ENCODE results near the gene CTIF. TPM values are rescaled to one million over a fixed set of nuclear protein-coding genes. Genes with fewer than 3 reads are reported as not detected.

Gene CTIF
- polyA plus RNA-seq, 4 donors: 8.1 to 22.6 (median 11.3) TPM

- FAIRE-seq (no peak), DNase-seq (no peak)
- Histone ChIP-seq H3K27me3 (ENCODE audit: control insufficient read depth in 3 of 3, insufficient read depth in 3 of 3, low read length in 3 of 3) (peaks cover 0 to 2% (median 0%) of the 10 kb centered on the region in 3 donors), H3K9me3 (ENCODE audit: control insufficient read depth in 2 of 2, insufficient read depth in 1 of 2, low read depth in 1 of 2, low read length in 1 of 2) (no peaks in the 10 kb centered on the region), H3K4me3 (ENCODE audit: low read depth in 1 of 3, low read length in 3 of 3) (no peak overlapping the region), H3K27ac (ENCODE audit: low read depth in 1 of 3, low read length in 2 of 3) (no peak overlapping the region), H3K4me1 (ENCODE audit: control insufficient read depth in 3 of 3, insufficient read depth in 2 of 3, low read depth in 1 of 3, low read length in 2 of 3) (peaks cover 0 to 2% (median 0%) of the 10 kb centered on the region in 3 donors), H3K36me3 (ENCODE audit: control insufficient read depth in 3 of 3, insufficient read depth in 2 of 3, low read depth in 1 of 3, low read length in 3 of 3) (peaks cover 0 to 18% (median 0%) of the 10 kb centered on the region in 3 donors)
- WGBS, 3 donors: 77 to 79% (median 79%) methylated on average over 8 of the region's 8 CpGs
Measured at GRCh38 chr18:48616484-48617255, 77.8 kb downstream of the CTIF start.

GRCh38 chr18:48617844-48618497, 79.1 kb downstream of the CTIF start:
- Histone ChIP-seq H3K27ac (ENCODE audit: low read depth in 1 of 3, low read length in 2 of 3) (no peak overlapping the region), H3K4me1 (ENCODE audit: control insufficient read depth in 3 of 3, insufficient read depth in 2 of 3, low read depth in 1 of 3, low read length in 2 of 3) (peaks cover 0 to 2% (median 0%) of the 10 kb centered on the region in 3 donors), H3K36me3 (ENCODE audit: control insufficient read depth in 3 of 3, insufficient read depth in 2 of 3, low read depth in 1 of 3, low read length in 3 of 3) (peaks cover 0 to 27% (median 0%) of the 10 kb centered on the region in 3 donors), H3K4me3 (ENCODE audit: low read depth in 1 of 3, low read length in 3 of 3) (no peak overlapping the region), H3K27me3 (ENCODE audit: control insufficient read depth in 3 of 3, insufficient read depth in 3 of 3, low read length in 3 of 3) (peaks cover 0 to 2% (median 0%) of the 10 kb centered on the region in 3 donors), H3K9me3 (ENCODE audit: control insufficient read depth in 2 of 2, insufficient read depth in 1 of 2, low read depth in 1 of 2, low read length in 1 of 2) (no peaks in the 10 kb centered on the region)
- DNase-seq (no peak), FAIRE-seq (no peak)
- WGBS, 3 donors: 82 to 84% (median 82%) methylated on average over 9 of the region's 9 CpGs

- H3K9me3 ChIP-seq (ENCODE audit: control insufficient read depth in 2 of 2, insufficient read depth in 1 of 2, low read depth in 1 of 2, low read length in 1 of 2): no peaks in the 10 kb centered on the region
- FAIRE-seq (no peak), DNase-seq (no peak)
- peaks cover 0 to 2% (median 0%) of the 10 kb centered on the region in 3 donors for H3K27me3 ChIP-seq (ENCODE audit: control insufficient read depth in 3 of 3, insufficient read depth in 3 of 3, low read length in 3 of 3)
- no peak overlapping the region for H3K4me3 ChIP-seq (ENCODE audit: low read depth in 1 of 3, low read length in 3 of 3)
- no peak overlapping the region for H3K27ac ChIP-seq (ENCODE audit: low read depth in 1 of 3, low read length in 2 of 3)
- WGBS, 3 donors: 85 to 93% (median 89%) methylated on average over 3 of the region's 3 CpGs
- H3K4me1 ChIP-seq (ENCODE audit: control insufficient read depth in 3 of 3, insufficient read depth in 2 of 3, low read depth in 1 of 3, low read length in 2 of 3): peaks cover 0 to 2% (median 0%) of the 10 kb centered on the region in 3 donors
- H3K36me3 ChIP-seq (ENCODE audit: control insufficient read depth in 3 of 3, insufficient read depth in 2 of 3, low read depth in 1 of 3, low read length in 3 of 3): peaks cover 0 to 30% (median 0%) of the 10 kb centered on the region in 3 donors
Measured at GRCh38 chr18:48619016-48619415, 80.2 kb downstream of the CTIF start.

GRCh38 chr18:48619501-48619900, 80.7 kb downstream of the CTIF start:
- no peak for DNase-seq
- Histone ChIP-seq H3K27me3 (ENCODE audit: control insufficient read depth in 3 of 3, insufficient read depth in 3 of 3, low read length in 3 of 3) (peaks cover 0 to 2% (median 0%) of the 10 kb centered on the region in 3 donors), H3K4me3 (ENCODE audit: low read depth in 1 of 3, low read length in 3 of 3) (no peak overlapping the region), H3K27ac (ENCODE audit: low read depth in 1 of 3, low read length in 2 of 3) (no peak overlapping the region), H3K4me1 (ENCODE audit: control insufficient read depth in 3 of 3, insufficient read depth in 2 of 3, low read depth in 1 of 3, low read length in 2 of 3) (peaks cover 0 to 2% (median 0%) of the 10 kb centered on the region in 3 donors), H3K36me3 (ENCODE audit: control insufficient read depth in 3 of 3, insufficient read depth in 2 of 3, low read depth in 1 of 3, low read length in 3 of 3) (peaks cover 0 to 30% (median 0%) of the 10 kb centered on the region in 3 donors), H3K9me3 (ENCODE audit: control insufficient read depth in 2 of 2, insufficient read depth in 1 of 2, low read depth in 1 of 2, low read length in 1 of 2) (no peaks in the 10 kb centered on the region)
- 94 to 97% (median 95%) methylated on average over 16 of the region's 16 CpGs for WGBS, 3 donors
- FAIRE-seq: no peak

GRCh38 chr18:48620071-48620470, 81.2 kb downstream of the CTIF start:
- peaks cover 0 to 2% (median 0%) of the 10 kb centered on the region in 3 donors for H3K4me1 ChIP-seq (ENCODE audit: control insufficient read depth in 3 of 3, insufficient read depth in 2 of 3, low read depth in 1 of 3, low read length in 2 of 3)
- no peak for FAIRE-seq
- WGBS, 3 donors: 88 to 94% (median 93%) methylated on average over 3 of the region's 3 CpGs
- no peak overlapping the region for H3K4me3 ChIP-seq (ENCODE audit: low read depth in 1 of 3, low read length in 3 of 3)
- H3K27me3 ChIP-seq (ENCODE audit: control insufficient read depth in 3 of 3, insufficient read depth in 3 of 3, low read length in 3 of 3): peaks cover 0 to 2% (median 0%) of the 10 kb centered on the region in 3 donors
- H3K27ac ChIP-seq (ENCODE audit: low read depth in 1 of 3, low read length in 2 of 3): no peak overlapping the region
- no peak for DNase-seq
- H3K36me3 ChIP-seq (ENCODE audit: control insufficient read depth in 3 of 3, insufficient read depth in 2 of 3, low read depth in 1 of 3, low read length in 3 of 3): peaks cover 0 to 29% (median 0%) of the 10 kb centered on the region in 3 donors
- no peaks in the 10 kb centered on the region for H3K9me3 ChIP-seq (ENCODE audit: control insufficient read depth in 2 of 2, insufficient read depth in 1 of 2, low read depth in 1 of 2, low read length in 1 of 2)

GRCh38 chr18:48621240-48621639, 82.4 kb downstream of the CTIF start:
- no peak for DNase-seq
- 87 to 94% (median 92%) methylated on average over 8 of the region's 8 CpGs for WGBS, 3 donors
- Histone ChIP-seq H3K4me1 (ENCODE audit: control insufficient read depth in 3 of 3, insufficient read depth in 2 of 3, low read depth in 1 of 3, low read length in 2 of 3) (no peaks in the 10 kb centered on the region), H3K27me3 (ENCODE audit: control insufficient read depth in 3 of 3, insufficient read depth in 3 of 3, low read length in 3 of 3) (peaks cover 0 to 2% (median 0%) of the 10 kb centered on the region in 3 donors), H3K27ac (ENCODE audit: low read depth in 1 of 3, low read length in 2 of 3) (no peak overlapping the region), H3K36me3 (ENCODE audit: control insufficient read depth in 3 of 3, insufficient read depth in 2 of 3, low read depth in 1 of 3, low read length in 3 of 3) (peaks cover 0 to 26% (median 0%) of the 10 kb centered on the region in 3 donors), H3K4me3 (ENCODE audit: low read depth in 1 of 3, low read length in 3 of 3) (no peak overlapping the region), H3K9me3 (ENCODE audit: control insufficient read depth in 2 of 2, insufficient read depth in 1 of 2, low read depth in 1 of 2, low read length in 1 of 2) (no peaks in the 10 kb centered on the region)
- no peak for FAIRE-seq

GRCh38 chr18:48621815-48622555, 83.2 kb downstream of the CTIF start:
- WGBS, 3 donors: 77 to 82% (median 77%) methylated on average over 11 of the region's 11 CpGs
- peaks cover 0 to 2% (median 0%) of the 10 kb centered on the region in 3 donors for H3K27me3 ChIP-seq (ENCODE audit: control insufficient read depth in 3 of 3, insufficient read depth in 3 of 3, low read length in 3 of 3)
- H3K4me1 ChIP-seq (ENCODE audit: control insufficient read depth in 3 of 3, insufficient read depth in 2 of 3, low read depth in 1 of 3, low read length in 2 of 3): no peaks in the 10 kb centered on the region
- no peak overlapping the region for H3K4me3 ChIP-seq (ENCODE audit: low read depth in 1 of 3, low read length in 3 of 3)
- H3K36me3 ChIP-seq (ENCODE audit: control insufficient read depth in 3 of 3, insufficient read depth in 2 of 3, low read depth in 1 of 3, low read length in 3 of 3): peaks cover 0 to 26% (median 0%) of the 10 kb centered on the region in 3 donors
- no peaks in the 10 kb centered on the region for H3K9me3 ChIP-seq (ENCODE audit: control insufficient read depth in 2 of 2, insufficient read depth in 1 of 2, low read depth in 1 of 2, low read length in 1 of 2)
- DNase-seq (no peak), FAIRE-seq (no peak)
- no peak overlapping the region for H3K27ac ChIP-seq (ENCODE audit: low read depth in 1 of 3, low read length in 2 of 3)

GRCh38 chr18:48622911-48623431, 84.1 kb downstream of the CTIF start:
- DNase-seq: no peak
- no peak for FAIRE-seq
- H3K4me3 ChIP-seq (ENCODE audit: low read depth in 1 of 3, low read length in 3 of 3): no peak overlapping the region
- no peaks in the 10 kb centered on the region for H3K4me1 ChIP-seq (ENCODE audit: control insufficient read depth in 3 of 3, insufficient read depth in 2 of 3, low read depth in 1 of 3, low read length in 2 of 3)
- H3K36me3 ChIP-seq (ENCODE audit: control insufficient read depth in 3 of 3, insufficient read depth in 2 of 3, low read depth in 1 of 3, low read length in 3 of 3): peaks cover 0 to 26% (median 0%) of the 10 kb centered on the region in 3 donors
- H3K27me3 ChIP-seq (ENCODE audit: control insufficient read depth in 3 of 3, insufficient read depth in 3 of 3, low read length in 3 of 3): no peaks in the 10 kb centered on the region
- H3K27ac ChIP-seq (ENCODE audit: low read depth in 1 of 3, low read length in 2 of 3): no peak overlapping the region
- no peaks in the 10 kb centered on the region for H3K9me3 ChIP-seq (ENCODE audit: control insufficient read depth in 2 of 2, insufficient read depth in 1 of 2, low read depth in 1 of 2, low read length in 1 of 2)
- 72 to 80% (median 79%) methylated on average over 13 of the region's 13 CpGs for WGBS, 3 donors

Data from small intestine (tissue), 7 donors.